ENCODE measurements around the gene ZCCHC7.
"Not testable (repeated sequence)": the region's sequence is repeated elsewhere in the genome, so short reads cannot be mapped to it uniquely, and the experiment has no call there.

ZCCHC7 gene

GRCh38 chr9:37121881-37122280 is 1.5 kb downstream of the ZCCHC7 start:
- DNase-seq: no peak

DNA sequence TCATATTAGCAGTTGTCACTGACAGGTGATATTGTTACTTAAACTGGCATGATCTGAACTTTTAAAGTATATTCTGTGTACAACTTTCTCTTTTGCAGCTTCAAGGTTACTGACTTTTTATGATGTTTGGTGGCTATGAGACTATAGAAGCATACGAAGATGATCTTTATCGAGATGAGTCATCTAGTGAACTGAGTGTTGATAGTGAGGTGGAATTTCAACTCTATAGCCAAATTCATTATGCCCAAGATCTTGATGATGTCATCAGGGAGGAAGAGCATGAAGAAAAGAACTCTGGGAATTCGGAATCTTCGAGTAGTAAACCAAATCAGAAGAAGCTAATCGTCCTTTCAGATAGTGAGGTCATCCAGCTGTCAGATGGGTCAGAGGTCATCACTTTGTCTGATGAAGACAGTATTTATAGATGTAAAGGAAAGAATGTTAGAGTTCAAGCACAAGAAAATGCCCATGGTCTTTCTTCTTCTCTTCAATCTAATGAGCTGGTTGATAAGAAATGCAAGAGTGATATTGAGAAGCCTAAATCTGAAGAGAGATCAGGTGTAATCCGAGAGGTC is 5.9 kb downstream of the ZCCHC7 start:
- no peak for DNase-seq

GRCh38 chr9:37127018-37127417 is 6.6 kb downstream of the ZCCHC7 start:
- no peak for DNase-seq

DNA sequence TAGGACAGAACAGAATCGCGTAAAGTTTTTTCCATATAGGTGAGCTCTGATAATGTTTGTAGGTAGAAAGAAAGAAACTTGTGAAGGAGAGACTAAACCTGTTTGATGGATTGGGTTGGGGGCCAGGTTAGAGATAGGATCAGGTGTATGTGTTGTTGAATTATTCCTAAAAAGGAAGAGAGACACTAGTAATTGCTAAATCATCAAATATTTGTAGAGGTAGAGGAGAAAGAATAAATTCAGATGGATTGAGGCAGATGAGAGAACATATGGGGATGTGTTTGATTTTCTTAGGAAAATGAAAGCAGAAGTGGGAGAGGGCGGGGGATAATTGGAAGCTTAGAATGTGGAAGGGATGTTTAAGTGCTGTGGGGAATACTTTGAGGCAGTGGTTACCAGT is 7.7 kb downstream of the ZCCHC7 start:
- no peak for DNase-seq

DNA sequence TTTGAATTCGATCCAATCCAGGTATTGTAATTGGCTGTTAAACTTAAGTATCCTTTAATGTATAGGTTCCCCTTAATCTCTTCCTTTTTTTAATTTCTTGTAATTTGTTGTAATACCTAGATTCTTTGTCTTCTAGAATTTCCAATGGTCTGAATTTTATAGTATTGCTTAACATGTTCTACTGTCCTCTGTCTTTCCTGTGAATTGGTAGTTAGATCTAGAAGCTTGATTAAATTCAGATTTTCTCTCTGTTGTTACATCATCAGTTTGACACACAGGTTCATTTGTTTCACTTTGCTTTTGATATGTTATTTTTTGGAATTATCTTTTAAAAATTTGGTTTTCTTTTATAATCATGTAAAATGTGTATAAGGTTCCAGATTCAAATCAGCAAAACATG is 13.8 kb downstream of the ZCCHC7 start:
- DNase-seq: no peak

DNA sequence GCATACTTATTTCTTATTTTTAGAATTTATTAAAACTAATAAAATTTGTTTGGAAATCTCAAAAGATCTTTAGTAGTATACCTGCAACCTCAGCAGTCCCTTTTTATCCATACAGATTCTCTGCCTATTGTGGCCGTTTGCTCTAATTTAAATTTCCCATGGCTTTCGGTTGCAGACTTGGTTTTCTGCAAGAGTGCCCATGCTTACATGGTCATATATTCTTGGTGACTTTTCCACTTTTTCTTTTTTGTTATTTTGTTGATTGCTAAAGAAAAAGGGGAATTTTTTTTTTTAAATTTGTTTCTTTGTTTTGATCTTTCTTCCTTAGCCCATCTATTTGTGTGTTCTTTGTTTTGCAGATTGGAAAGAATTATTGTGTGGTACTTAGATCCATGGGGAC is 20.6 kb downstream of the ZCCHC7 start:
- no peak for DNase-seq

DNA sequence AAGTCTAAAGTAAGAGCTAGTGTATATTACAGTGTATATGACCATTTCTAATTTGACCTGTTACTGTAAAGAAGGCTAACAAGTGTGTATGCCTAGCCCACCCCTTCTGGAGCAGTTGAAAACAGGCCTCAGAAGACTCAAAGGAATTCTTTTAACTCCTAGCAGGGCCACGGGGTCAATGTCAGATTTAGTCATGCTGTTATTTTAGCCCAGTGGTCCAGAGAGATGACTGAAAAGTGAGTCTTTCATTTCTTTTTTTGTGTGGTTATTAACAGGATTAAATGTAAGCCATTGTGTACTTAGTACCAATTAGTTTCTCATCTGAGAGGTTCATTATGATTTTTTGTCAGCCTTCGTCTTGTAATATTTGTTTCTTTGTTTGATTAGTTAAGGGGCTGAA is 24.4 kb downstream of the ZCCHC7 start:
- no peak for DNase-seq

GRCh38 chr9:37146410-37146809 is 26.0 kb downstream of the ZCCHC7 start:
- DNase-seq: peak; percentile 78

DNA sequence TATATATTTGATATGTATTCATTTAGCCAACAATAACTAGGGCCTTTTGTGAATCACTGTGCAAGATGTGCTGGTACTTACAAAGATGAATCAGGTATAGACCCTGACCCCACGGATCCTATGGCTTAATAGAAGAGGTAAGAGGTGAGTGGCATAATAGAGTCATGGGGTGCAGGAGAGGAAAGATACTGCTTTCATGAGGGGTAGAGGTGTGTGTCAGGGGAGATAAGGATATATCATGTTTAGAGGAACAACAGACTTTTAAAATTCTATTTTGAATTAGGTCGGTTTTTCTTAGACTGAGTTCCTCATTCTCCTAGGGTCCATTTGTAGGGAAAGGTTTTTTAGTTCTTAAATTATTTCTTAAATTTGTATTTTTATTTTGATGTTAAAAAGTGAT is 27.8 kb downstream of the ZCCHC7 start:
- no peak for DNase-seq

- peak; percentile 50 for DNase-seq
These were observed 29.4 kb downstream of the ZCCHC7 start for GRCh38 chr9:37149666-37150308.

- DNase-seq: no peak
These were observed 30.0 kb downstream of the ZCCHC7 start for GRCh38 chr9:37150415-37150814.

- DNase-seq: no peak
These were observed 31.4 kb downstream of the ZCCHC7 start for GRCh38 chr9:37151812-37152211.

DNA sequence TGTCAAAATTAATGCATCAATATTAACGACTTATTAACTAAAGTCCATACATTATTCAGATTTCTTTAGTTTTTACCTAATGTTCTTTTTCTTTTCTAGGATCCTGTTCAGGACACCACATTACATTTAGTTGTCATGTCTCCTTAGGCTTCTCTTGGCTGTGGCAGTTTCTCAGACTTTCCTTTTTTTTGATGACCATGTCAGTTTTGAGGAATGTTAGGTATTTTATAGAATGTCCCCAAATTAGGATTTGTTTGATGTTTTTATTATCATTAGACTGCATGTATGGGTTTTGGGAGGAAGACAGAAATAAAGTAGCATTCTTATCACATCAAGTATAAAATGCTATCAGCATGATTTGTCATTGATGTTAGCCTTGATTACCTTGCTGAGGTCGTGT is 32.0 kb downstream of the ZCCHC7 start:
- DNase-seq: no peak

- DNase-seq: no peak
These were observed 35.2 kb downstream of the ZCCHC7 start for GRCh38 chr9:37155601-37156000.

DNA sequence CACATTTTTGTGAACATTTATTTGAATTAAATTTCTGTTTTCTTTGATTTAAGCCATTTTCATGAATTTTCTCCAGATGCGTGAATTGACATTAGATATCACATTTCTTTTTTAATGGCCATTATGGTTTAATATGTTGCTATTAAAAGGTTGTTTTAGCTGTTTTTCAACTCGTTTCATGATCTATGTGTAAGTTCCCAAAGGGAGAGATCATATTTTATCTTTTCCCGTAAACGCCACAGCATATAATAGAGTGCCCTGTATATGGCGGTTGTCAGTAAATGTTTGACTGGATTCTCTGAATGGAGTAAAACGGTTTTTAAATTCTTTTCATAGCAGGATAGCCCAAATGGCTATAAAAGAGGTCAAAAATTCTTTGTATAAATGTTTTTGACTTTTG is 35.8 kb downstream of the ZCCHC7 start:
- no peak for DNase-seq

GRCh38 chr9:37156781-37157356 is 36.5 kb downstream of the ZCCHC7 start:
- DNase-seq: peak; percentile 11

GRCh38 chr9:37157726-37158377 is 37.5 kb downstream of the ZCCHC7 start:
- peak; percentile 62 for DNase-seq

GRCh38 chr9:37163299-37163698 is 42.9 kb downstream of the ZCCHC7 start:
- no peak for DNase-seq

DNA sequence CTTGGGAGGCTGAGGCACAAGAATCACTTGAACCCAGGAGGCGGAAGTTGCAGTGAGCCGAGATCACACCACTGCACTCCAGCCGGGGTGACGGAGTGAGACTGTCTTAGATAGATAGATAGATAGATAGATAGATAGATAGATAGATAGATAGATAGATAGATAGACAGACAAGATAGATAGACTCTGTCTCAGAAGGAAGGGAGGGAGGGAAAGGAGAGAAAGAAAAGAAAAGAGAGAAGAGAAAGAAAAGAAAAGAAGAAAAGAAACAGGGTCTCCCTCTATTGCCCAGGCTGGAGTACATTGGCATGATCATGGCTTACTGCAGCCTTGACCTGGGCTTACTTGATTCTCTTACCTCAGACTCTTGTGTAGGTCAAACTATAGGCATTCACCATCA is 44.0 kb downstream of the ZCCHC7 start:
- not testable (repeated sequence) for DNase-seq

DNA sequence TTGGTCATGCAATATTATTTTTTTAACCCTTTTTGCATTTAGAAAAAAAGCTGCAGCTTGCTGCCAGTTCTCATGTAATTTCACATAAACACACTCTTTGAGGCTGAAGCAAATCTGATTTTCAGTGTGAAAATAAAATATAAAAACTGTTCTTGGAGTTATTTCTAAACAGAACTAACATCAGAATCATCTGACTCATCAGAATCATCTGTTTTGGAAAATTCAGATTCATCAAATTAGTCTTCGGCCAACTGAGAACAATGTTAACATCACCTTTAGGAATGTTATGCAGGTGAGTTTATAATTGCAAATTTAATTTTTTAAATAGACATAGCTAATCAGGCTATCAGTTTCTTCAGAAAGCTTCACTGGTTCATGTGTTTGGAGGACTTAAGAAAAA is 45.3 kb downstream of the ZCCHC7 start:
- no peak for DNase-seq

DNA sequence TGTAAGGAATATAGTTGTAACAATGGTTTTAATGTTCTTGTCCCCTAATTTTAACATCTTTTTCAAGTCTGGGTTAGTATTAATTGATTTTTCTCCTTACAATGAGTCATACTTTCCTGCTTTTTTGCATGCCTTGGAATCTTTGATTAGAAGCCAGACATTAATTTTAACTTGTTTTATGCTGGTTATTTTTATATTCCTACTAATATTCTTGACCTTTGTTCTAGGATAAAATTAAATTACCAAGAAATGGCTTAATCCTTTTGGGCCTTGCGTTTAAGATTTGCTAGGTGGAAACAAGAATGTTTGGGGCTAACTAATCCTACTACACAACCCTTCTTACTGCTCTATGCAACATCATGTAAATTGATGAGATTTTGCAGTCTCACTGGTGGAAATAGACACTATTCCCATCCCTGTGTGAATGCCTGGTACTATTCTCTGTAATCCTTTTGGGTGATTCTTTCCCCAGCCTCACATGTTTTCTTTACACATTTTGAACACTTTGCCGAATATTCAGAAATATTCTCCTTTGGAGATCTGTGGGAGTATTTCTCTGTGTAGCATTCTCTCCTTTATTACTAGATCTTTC is 47.2 kb downstream of the ZCCHC7 start:
- DNase-seq: no peak

- DNase-seq: peak; percentile 8
These were observed 52.2 kb downstream of the ZCCHC7 start for GRCh38 chr9:37172557-37172956.

DNA sequence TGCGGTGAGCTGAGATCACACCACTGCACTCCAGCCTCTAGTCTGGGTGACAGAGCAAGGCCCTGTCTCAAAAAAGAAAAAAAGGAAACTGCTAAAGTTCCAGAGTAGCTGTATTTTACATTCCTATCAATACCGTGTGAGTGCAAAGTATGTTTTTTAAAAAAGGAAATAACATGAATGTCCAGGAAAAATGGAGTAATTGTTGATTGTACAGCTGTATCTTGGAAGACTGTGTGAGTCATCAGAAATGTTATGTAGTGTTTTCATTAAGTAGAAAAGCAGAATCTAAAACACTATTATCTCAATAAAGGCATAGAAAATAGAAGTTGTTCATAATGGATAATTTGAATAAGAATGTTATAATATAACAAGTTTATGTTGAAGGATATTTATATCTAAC is 53.9 kb downstream of the ZCCHC7 start:
- no peak for DNase-seq

GRCh38 chr9:37178742-37179141 is 58.4 kb downstream of the ZCCHC7 start:
- no peak for DNase-seq
